ENCODE results near the gene ZCCHC2.

ZCCHC2 gene

DNA sequence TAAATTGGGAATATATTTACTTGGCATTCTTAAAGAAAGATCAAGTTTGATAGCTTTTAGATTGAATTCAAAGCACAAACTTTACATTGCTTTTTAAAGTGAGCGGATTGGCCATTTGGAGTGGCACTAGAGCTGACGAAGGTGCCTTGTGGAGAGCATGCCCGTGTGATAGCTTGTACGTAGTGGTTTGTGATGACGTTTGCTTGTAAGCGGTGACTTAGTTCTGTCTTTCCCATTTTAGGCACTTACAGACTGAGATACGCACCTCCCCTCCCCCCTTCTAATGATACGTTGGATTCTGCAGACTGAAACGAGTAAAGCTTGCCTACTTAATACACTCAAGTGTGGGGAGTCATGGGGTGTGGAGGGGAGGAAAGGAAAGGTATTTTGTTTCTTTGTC, 53.4 kb downstream of the ZCCHC2 start:
- DNase-seq (ENCODE audit: low read depth in 2 of 3, low spot score in 1 of 3) = no peak

DNA sequence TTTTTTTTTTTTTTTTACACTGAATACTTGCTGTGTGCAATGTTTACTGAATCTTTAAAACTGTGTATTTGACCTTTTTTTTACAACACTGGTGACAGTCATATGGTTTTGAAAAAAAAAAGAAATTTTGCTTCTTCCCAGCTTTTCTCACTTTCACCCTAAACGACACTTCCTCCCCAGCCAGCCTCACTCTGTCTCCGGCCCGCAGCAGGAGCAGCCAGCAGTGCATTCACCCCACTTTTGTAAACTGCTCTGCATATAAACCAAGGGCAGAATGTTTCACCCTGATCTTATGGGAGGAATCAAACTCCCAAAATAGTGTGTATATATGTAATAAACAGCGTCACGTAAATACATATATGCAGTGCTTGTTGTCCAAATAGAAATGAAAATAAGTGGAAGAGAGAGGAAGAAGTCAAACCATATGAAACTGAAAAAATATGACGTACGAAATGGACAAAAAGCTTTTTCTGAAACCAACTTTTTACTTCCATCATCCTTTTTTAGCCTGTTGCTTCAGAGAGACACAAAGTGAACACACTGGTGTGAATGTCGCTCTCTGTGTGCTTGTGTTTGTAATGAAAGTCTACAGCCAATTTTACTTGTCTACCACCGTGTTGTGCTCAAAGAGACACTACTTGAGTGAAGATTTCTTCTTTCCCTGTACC, 54.2 kb downstream of the ZCCHC2 start:
- no peak for DNase-seq (ENCODE audit: low read depth in 2 of 3, low spot score in 1 of 3)

DNA sequence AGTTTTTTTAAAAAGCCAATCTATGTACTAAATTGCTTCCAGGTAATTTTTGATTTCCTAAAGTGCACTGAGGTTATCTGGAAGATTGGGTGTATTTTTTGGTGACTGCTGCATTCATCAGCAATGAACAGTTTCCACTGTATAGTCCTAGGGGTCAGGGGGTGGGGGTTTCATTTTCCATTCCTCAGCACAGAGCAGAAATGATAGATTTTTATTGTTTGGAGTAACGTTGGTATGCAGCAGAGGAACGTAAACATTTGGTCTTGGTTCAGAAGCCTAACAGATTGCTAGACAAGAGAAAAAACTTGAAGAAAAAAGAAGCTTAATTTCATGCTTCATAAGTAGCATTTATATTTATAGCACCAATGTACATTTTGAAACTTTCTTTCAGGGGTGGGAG, 54.9 kb downstream of the ZCCHC2 start:
- DNase-seq (ENCODE audit: low read depth in 2 of 3, low spot score in 1 of 3) = no peak

DNA sequence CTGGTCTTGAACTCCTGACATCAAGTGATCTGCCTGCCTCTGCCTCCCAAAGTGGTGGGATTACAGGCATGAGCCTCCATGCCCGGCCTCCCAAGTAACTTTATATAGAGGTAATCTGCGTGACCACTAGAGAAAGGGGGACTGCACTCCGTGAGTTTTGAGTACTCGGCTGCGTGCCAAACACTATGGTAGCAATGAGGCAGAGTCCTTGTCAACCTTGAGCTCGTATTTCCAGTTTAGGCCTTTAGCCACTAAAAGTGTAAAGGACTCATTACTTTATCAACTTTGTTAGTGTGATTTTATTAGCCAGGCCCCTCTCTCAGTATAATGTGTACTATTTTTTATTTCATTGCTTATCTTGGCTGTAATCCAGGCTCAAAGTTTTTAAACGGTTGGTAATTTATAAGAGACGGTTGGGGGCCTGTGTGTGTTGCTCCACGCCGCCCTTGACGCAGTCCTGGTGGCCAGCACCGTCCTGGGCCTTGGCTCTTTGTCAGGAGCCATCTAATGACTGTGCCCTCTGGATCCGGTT, 56.2 kb downstream of the ZCCHC2 start:
- DNase-seq (ENCODE audit: low read depth in 2 of 3, low spot score in 1 of 3) = no peak

- no peak for DNase-seq (ENCODE audit: low read depth in 2 of 3, low spot score in 1 of 3)
These were observed 60.6 kb downstream of the ZCCHC2 start for GRCh38 chr18:62583376-62583775.

DNA sequence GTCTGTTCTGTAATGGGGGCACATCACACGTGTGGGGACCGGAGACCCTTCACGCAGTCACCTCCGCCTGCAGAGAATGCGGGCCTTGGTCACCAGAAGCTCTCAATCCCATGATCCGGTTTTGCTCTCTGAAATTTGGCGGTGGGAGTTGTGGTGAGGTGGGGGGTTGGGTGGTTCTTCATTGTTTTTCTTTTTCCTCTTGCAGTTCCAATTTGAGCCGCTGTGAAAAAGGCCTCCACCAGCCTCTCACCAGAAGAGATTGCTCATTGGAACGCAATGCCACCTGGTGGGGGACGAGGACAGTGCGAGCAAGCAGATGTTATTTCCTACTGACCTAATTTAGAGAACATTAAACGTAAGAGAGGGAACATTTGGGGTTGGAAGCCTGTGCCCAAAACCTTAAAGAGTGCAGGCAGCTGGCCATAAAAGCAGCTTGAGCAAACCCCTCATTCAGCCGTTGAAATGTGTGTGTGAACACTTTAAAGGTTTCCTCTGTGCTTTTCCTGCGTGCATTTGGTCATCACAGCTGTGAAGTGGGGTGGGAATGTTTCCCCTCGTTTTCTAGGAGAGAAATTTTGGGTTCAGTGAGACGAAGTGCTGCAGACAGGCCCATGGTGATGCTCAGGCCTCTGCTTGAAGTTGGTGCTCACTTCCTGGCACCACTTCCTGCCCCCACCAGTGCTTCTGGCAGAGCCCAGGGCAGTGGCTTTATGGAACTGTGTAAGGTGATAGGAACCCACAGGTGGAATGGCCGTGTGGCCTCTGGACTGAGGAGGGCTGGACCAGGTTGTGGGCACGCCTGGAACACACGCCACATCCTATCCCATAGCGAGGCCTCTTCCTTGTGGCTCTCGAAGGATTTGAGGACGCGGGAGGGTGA, 61.7 kb downstream of the ZCCHC2 start:
- peak; percentile 76 to 87 (median 81) for DNase-seq (ENCODE audit: low read depth in 2 of 3, low spot score in 1 of 3)

DNA sequence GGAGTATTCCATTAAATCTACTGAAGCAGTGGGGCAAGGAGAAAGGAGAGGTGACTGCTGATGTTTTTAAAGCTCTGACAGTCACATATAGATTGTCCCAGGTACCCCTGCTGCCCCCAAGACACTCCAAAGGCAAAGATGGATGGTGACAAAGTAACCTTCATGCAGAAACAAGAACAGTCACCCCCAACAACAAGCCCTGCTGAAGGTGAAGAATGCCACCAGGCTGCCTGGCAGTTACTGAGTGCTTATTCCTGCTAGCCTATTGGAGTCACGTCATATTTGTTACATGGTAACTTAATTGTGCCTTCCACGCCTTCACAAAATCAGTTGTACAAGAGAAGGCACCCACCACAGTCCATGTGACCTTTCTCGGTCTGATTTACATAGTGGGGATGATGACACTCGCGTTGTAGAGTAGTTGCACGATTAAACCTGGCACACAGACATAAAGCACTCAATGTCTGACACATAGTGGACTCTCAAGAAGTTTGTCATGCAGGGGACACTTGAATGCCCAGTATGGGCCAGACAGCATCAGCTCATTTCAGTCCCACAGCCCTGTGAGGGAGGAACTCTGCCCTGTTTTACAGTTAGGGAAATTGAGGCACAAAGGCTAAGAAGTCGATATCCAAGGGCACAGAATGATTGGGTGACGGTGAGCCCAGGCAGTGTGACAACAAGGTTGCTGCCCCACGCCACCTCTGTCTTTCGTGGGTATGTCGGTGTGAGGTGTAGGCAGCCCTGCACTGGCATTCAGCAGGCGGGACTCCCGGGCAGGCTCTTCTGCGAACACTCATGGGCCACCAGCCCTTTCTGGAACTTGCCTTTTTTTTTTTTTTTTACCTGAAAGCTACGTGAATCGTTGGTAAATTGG, 62.7 kb downstream of the ZCCHC2 start:
- DNase-seq (ENCODE audit: low read depth in 2 of 3, low spot score in 1 of 3) = peak; percentile 39 to 50 (median 48)

- DNase-seq (ENCODE audit: low read depth in 2 of 3, low spot score in 1 of 3) = peak; percentile 76 to 82 (median 81)
These were observed 63.4 kb downstream of the ZCCHC2 start for GRCh38 chr18:62586151-62586774.

DNA sequence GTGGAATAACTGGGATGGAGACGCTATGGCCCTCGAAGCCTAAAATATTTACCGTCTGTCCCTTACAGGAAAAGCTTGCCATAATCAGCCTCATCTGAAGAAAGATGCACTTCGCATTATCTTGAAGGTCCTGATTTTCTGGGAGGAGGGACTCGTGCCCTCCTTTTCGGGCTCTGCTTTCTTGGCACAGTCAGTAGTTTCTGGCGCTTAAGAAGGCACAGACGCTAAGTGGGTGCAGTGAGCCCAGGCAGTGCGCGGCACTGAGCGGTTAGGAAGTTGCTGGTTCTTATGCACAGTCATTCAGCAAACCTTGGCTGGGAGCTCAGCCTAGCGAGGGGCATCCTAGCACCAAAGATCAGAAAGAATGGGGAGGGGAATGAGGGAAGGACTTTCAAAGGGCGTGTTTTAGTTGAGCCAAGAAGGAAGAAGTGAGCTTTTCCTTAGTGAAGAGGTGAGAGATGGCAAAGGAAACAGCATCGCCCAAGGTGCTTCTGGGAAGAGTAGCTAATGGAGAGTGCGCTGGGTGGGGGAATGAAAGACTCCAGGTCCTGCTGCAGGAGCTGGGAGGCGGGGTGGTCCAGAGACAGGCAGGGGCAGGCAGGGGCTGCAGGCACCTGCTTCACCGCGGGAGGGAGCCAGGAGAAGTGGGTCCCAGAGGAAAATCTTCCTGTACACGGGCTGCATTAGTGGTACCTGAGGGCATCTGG, 64.1 kb downstream of the ZCCHC2 start:
- no peak for DNase-seq (ENCODE audit: low read depth in 2 of 3, low spot score in 1 of 3)

DNA sequence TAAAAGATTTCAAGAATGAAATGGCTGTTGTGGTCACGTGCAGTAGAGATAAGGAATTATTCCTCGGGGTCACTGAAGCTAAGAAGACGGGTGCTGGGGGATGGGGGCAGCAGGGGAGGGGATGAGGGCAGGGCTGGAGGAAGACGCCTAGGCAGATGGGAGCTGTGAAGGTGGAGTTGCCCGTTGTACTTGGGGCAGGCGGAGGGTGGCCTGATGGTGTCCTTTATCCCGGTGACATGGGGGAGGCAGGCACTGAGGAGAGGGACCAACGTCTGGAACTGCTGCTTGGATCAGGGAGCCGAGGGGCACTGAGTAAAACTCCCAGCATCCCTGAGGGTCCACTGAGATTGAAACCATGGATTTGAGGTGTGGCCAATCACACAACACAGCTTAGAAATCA, 64.9 kb downstream of the ZCCHC2 start:
- DNase-seq (ENCODE audit: low read depth in 2 of 3, low spot score in 1 of 3) = no peak

DNA sequence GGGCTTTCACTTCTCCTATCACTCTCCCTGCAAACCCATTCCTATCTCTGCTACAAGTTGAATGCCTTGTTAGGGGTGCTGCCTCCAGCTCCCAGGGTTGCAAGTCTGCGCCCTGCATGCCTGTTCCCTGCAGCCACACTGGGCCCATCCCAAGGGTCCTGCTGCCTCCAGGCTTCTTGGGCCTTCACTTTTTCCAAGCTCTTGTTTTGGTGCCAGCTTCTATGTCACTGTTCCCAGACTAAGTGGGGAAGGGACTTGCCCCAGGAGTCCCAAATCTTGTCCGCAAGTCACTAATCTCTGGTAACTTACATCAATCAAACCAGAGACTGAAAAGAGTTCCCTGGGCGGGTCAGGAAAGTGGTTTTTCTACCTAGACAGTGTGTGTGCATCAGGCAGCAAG, 65.4 kb downstream of the ZCCHC2 start:
- DNase-seq (ENCODE audit: low read depth in 2 of 3, low spot score in 1 of 3) = no peak

- DNase-seq (ENCODE audit: low read depth in 2 of 3, low spot score in 1 of 3) = no peak
These were observed 68.2 kb downstream of the ZCCHC2 start for GRCh38 chr18:62590799-62591590.

- DNase-seq (ENCODE audit: low read depth in 2 of 3, low spot score in 1 of 3) = no peak
These were observed 73.5 kb downstream of the ZCCHC2 start for GRCh38 chr18:62596145-62597005.

- no peak for DNase-seq (ENCODE audit: low read depth in 2 of 3, low spot score in 1 of 3)
These were observed 79.0 kb downstream of the ZCCHC2 start for GRCh38 chr18:62601871-62602270.

DNA sequence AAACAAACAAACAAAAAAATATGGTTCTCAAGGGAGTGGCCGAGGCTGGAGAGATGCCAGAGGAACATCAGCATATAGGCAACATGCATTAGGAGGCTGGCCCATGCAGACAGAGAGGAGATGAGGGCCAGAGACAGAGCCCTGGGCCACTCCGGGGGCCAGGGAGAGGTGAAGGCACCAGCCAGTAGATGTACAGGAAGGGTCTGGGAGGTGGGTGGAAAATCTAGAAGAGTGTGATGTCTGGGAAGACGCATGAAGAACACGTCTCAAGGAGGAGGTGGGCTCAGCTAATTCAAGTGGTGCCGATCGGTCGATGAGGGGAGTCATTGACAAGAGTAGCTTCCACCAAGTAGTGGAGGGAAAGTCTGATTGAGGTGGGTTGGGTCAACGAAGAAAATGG, 79.9 kb downstream of the ZCCHC2 start:
- no peak for DNase-seq (ENCODE audit: low read depth in 2 of 3, low spot score in 1 of 3)

- no peak for DNase-seq (ENCODE audit: low read depth in 2 of 3, low spot score in 1 of 3)
These were observed 80.4 kb downstream of the ZCCHC2 start for GRCh38 chr18:62603211-62603610.

- DNase-seq (ENCODE audit: low read depth in 2 of 3, low spot score in 1 of 3) = no peak
These were observed 81.2 kb downstream of the ZCCHC2 start for GRCh38 chr18:62603979-62604378.

GRCh38 chr18:62605685-62606084, 82.9 kb downstream of the ZCCHC2 start:
- no peak for DNase-seq (ENCODE audit: low read depth in 2 of 3, low spot score in 1 of 3)

Measured in stimulated activated CD4-positive, alpha-beta T cell treated with anti-CD3 and anti-CD28 coated beads, Interleukin-12 subunit alpha, Interleukin-12 subunit beta, amount 100 ng/mL, for 48 hours (primary cell).